Measurements from ENCODE around the gene CEP72.

DNA sequence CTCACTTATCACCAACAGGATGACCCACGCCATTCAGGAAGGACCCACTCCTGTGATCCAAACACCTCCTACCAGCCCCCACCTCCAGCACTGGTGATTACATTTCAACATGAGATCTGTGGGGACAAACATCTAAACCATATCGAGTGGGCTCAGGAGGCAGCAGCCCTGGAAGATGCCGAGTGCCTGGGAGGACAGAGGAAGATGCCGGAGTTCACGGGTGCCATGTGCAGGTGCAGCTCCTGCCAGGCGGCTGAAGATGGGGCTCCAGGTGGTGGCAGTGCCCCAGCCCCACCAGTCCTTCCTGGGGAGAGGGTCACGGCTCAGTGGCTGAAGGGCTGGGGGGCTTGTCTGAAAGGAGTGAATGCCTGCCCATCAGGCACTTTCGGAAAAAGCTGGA, 6.1 kb upstream of the CEP72 start:
- TF ChIP-seq CTCF (IDR thresholded peaks at IDR 0.05) (no peak), POLR2A (IDR thresholded peaks at IDR 0.05) (no peak)
